ENCODE data around the gene HSPB6.

The HSPB6 gene

DNA sequence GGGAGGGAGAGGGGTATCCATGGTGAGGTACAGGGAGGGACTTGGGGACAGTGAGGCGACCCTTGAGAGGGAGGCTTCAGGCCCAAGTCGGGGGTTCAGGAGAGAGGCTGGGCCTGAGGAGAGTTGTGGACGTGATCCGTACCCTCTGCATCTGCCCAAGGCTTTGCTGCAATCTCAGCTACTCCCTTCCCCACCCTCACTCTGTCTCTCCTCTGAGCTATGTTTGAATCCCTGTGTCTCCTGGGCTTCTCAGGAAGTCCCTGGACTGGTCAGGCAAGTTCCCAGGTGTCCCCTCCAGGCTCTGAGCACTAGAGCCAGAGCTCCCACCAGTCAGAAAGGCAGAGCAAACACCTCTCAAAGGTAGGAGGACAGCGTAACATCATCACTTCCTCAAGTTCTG lies 6.7 kb downstream of the HSPB6 start:
- Histone ChIP-seq H3K36me3 (ENCODE audit: control insufficient read depth, insufficient read depth, low read length) (peaks cover 8% of the 10 kb centered on the region; the same call in 1 of the 2 replicates), H3K9ac (ENCODE audit: low read depth, low read length) (no peak overlapping the region), H3K4me3 (ENCODE audit: low read depth, low read length) (no peak overlapping the region), H3K4me1 (ENCODE audit: control insufficient read depth, insufficient read depth, low read length) (no peaks in the 10 kb centered on the region; the same call in 1 of the 2 replicates), H3K27ac (ENCODE audit: low read depth, low read length) (no peak overlapping the region), H3K9me3 (ENCODE audit: control insufficient read depth, insufficient read depth, low read length) (no peaks in the 10 kb centered on the region), H3K27me3 (ENCODE audit: control insufficient read depth, insufficient read depth, low read length) (peaks cover 2% of the 10 kb centered on the region; the same call in 1 of the 2 replicates)

DNA sequence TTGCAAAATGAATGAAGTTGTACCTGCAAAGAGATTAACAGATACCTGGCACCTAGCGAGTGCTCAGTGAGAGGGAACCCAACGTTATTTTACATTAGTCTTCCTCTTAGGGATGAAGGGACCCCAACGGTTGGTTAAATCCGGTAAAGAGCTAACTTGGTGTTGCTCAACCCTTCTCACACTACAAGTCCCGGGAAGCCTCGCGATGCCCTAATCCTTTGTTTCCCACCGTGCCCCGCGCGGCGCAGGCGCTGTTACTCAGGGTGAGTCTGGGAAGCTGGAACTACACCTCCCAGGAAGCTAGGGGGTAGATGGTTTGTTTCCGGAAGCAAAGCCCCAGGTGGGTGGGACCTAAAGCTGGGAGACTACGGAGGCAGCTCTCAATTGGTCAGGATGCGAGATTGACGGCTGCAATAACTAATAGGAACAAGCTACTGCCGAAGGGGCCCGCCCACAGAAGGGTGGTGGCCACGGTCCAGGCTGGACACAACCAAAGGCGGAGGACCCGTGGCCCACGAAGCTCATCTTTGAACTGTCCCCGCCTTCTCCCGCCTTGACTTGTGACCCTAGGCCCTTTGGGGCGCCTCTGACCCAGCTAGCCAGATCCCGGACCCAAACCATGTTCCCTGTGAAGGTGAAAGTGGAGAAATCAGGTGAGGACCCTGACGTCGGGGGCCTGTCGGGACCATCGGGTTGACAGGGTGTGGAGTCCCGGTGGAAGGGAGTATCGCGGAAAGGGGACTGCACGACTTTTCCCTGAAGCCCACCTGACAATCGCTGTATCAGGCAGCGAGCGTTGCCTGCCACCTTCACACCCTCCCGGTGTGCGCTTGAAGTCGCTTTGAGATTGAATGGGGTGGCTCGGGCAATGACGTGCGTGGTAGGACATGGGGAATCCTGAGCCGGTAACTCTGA lies 8.5 kb downstream of the HSPB6 start, which contains the start of gene LIN37:
TSS of gene LIN37 (plus strand) at position 471 of the 915 bp plus-strand sequence. CDS start at position 620, 149 bp downstream.
- no peaks in the 10 kb centered on the region for H3K9me3 ChIP-seq (ENCODE audit: control insufficient read depth, insufficient read depth, low read length)
- no peaks in the 10 kb centered on the region for H3K4me1 ChIP-seq (ENCODE audit: control insufficient read depth, insufficient read depth, low read length)
- H3K36me3 ChIP-seq (ENCODE audit: control insufficient read depth, insufficient read depth, low read length) = peaks cover 8% of the 10 kb centered on the region; the same call in 1 of the 2 replicates
- H3K9ac ChIP-seq (ENCODE audit: low read depth, low read length) = peak within 1 kb of the TSS; percentile 52; the same call in 1 of the 2 replicates
- peak within 1 kb of the TSS; percentile 65 for H3K27ac ChIP-seq (ENCODE audit: low read depth, low read length)
- H3K27me3 ChIP-seq (ENCODE audit: control insufficient read depth, insufficient read depth, low read length) = no peaks in the 10 kb centered on the region
- peak within 1 kb of the TSS; percentile 96 for H3K4me3 ChIP-seq (ENCODE audit: low read depth, low read length)

DNA sequence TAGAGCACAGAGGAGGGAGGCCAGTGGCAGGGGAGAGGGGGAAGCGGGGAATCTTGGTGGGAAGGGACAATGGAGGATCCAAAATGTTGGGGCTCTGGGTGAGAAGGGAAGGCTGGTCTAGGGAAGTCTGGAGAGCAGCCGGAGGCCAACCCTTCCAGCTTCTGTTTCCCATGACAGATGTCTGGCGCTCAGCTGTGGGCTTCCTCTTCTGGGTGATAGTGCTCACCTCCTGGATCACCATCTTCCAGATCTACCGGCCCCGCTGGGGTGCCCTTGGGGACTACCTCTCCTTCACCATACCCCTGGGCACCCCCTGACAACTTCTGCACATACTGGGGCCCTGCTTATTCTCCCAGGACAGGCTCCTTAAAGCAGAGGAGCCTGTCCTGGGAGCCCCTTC lies 10.3 kb downstream of the HSPB6 start:
- Histone ChIP-seq H3K9me3 (ENCODE audit: control insufficient read depth, insufficient read depth, low read length) (no peaks in the 10 kb centered on the region), H3K9ac (ENCODE audit: low read depth, low read length) (no peak overlapping the region), H3K4me1 (ENCODE audit: control insufficient read depth, insufficient read depth, low read length) (no peaks in the 10 kb centered on the region), H3K27ac (ENCODE audit: low read depth, low read length) (no peak overlapping the region), H3K4me3 (ENCODE audit: low read depth, low read length) (peak overlapping the region; percentile 75), H3K36me3 (ENCODE audit: control insufficient read depth, insufficient read depth, low read length) (no peaks in the 10 kb centered on the region; the same call in 1 of the 2 replicates), H3K27me3 (ENCODE audit: control insufficient read depth, insufficient read depth, low read length) (no peaks in the 10 kb centered on the region)

- Histone ChIP-seq H3K36me3 (ENCODE audit: control insufficient read depth, insufficient read depth, low read length) (no peaks in the 10 kb centered on the region; the same call in 1 of the 2 replicates), H3K4me3 (ENCODE audit: low read depth, low read length) (peak overlapping the region; percentile 75), H3K9ac (ENCODE audit: low read depth, low read length) (no peak overlapping the region; the same call in 1 of the 2 replicates), H3K4me1 (ENCODE audit: control insufficient read depth, insufficient read depth, low read length) (no peaks in the 10 kb centered on the region), H3K9me3 (ENCODE audit: control insufficient read depth, insufficient read depth, low read length) (no peaks in the 10 kb centered on the region), H3K27ac (ENCODE audit: low read depth, low read length) (peak overlapping the region; percentile 99), H3K27me3 (ENCODE audit: control insufficient read depth, insufficient read depth, low read length) (no peaks in the 10 kb centered on the region)
Measured at GRCh38 chr19:35746087-35746462, 10.8 kb downstream of the HSPB6 start.

DNA sequence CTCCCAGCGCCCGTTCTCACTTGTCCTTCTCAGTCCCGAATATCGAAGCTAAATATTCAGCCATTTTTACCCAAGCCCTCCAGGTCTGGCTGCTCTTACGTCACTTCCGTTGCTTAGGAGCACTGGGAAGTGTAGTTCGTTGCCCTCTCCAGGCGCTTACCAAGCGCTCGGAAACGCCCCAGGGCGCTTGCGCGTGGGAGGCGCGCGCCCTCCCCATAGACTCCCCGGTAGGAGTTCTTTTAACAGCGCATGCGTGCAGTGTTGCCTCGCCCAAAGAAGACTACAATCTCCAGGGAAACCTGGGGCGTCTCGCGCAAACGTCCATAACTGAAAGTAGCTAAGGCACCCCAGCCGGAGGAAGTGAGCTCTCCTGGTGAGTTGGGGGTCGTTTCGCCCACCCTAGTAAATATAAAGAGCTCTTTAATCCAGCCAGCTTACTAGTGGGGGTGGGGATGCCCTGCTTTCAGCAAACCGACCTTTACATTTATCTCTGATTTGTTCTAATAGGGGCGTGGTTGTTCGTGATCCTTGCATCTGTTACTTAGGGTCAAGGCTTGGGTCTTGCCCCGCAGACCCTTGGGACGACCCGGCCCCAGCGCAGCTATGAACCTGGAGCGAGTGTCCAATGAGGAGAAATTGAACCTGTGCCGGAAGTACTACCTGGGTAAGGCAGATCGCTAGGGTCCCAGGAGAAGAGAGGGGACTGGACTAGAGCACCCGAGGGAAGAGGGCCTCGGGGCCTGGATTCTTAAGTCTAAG lies 11.3 kb downstream of the HSPB6 start, which contains the start of the genes PSENEN and U2AF1L4:
TSS of gene PSENEN (plus strand) at position 324 of the 759 bp plus-strand sequence. CDS start at position 604, 280 bp downstream.
TSS of gene U2AF1L4 (minus strand) at position 91 of the 759 bp plus-strand sequence. CDS start at position 64, 27 bp downstream.
- H3K36me3 ChIP-seq (ENCODE audit: control insufficient read depth, insufficient read depth, low read length) = no peaks in the 10 kb centered on the region; the same call in 1 of the 2 replicates
- no peaks in the 10 kb centered on the region for H3K9me3 ChIP-seq (ENCODE audit: control insufficient read depth, insufficient read depth, low read length)
- H3K4me3 ChIP-seq (ENCODE audit: low read depth, low read length) = peak within 1 kb of the TSS; percentile 75
- peak within 1 kb of the TSS; percentile 75 for H3K9ac ChIP-seq (ENCODE audit: low read depth, low read length)
- peak within 1 kb of the TSS; percentile 99 for H3K27ac ChIP-seq (ENCODE audit: low read depth, low read length)
- H3K27me3 ChIP-seq (ENCODE audit: control insufficient read depth, insufficient read depth, low read length) = no peaks in the 10 kb centered on the region
- no peaks in the 10 kb centered on the region for H3K4me1 ChIP-seq (ENCODE audit: control insufficient read depth, insufficient read depth, low read length)

GRCh38 chr19:35744430-35745327 lies 12.2 kb downstream of the HSPB6 start:
- Histone ChIP-seq H3K9ac (ENCODE audit: low read depth, low read length) (peak overlapping the region; percentile 75), H3K27ac (ENCODE audit: low read depth, low read length) (peak overlapping the region; percentile 99), H3K4me1 (ENCODE audit: control insufficient read depth, insufficient read depth, low read length) (no peaks in the 10 kb centered on the region), H3K4me3 (ENCODE audit: low read depth, low read length) (peak overlapping the region; percentile 75), H3K27me3 (ENCODE audit: control insufficient read depth, insufficient read depth, low read length) (no peaks in the 10 kb centered on the region), H3K36me3 (ENCODE audit: control insufficient read depth, insufficient read depth, low read length) (no peaks in the 10 kb centered on the region; the same call in 1 of the 2 replicates), H3K9me3 (ENCODE audit: control insufficient read depth, insufficient read depth, low read length) (no peaks in the 10 kb centered on the region)

- no peak overlapping the region for H3K9ac ChIP-seq (ENCODE audit: low read depth, low read length)
- H3K36me3 ChIP-seq (ENCODE audit: control insufficient read depth, insufficient read depth, low read length) = peaks cover 4% of the 10 kb centered on the region
- H3K27ac ChIP-seq (ENCODE audit: low read depth, low read length) = no peak overlapping the region
- no peaks in the 10 kb centered on the region for H3K27me3 ChIP-seq (ENCODE audit: control insufficient read depth, insufficient read depth, low read length)
- no peaks in the 10 kb centered on the region for H3K4me1 ChIP-seq (ENCODE audit: control insufficient read depth, insufficient read depth, low read length)
- peak overlapping the region; percentile 75 for H3K4me3 ChIP-seq (ENCODE audit: low read depth, low read length)
- no peaks in the 10 kb centered on the region for H3K9me3 ChIP-seq (ENCODE audit: control insufficient read depth, insufficient read depth, low read length)
Measured at GRCh38 chr19:35743640-35744429, 13.0 kb downstream of the HSPB6 start.

- H3K36me3 ChIP-seq (ENCODE audit: control insufficient read depth, insufficient read depth, low read length) = peaks cover 20% of the 10 kb centered on the region
- H3K9ac ChIP-seq (ENCODE audit: low read depth, low read length) = no peak within 1 kb of the TSS
- no peaks in the 10 kb centered on the region for H3K27me3 ChIP-seq (ENCODE audit: control insufficient read depth, insufficient read depth, low read length)
- no peaks in the 10 kb centered on the region for H3K9me3 ChIP-seq (ENCODE audit: control insufficient read depth, insufficient read depth, low read length)
- peak within 1 kb of the TSS; percentile 96 for H3K27ac ChIP-seq (ENCODE audit: low read depth, low read length)
- H3K4me3 ChIP-seq (ENCODE audit: low read depth, low read length) = peak within 1 kb of the TSS; percentile 86; the same call in 1 of the 2 replicates
- H3K4me1 ChIP-seq (ENCODE audit: control insufficient read depth, insufficient read depth, low read length) = no peaks in the 10 kb centered on the region
Measured at GRCh38 chr19:35742121-35742724, 14.6 kb downstream of the HSPB6 start, which contains the start of gene IGFLR1. IGFLR1 (minus strand) TSS chr19:35742452; CDS start chr19:35741180, 1,272 bp downstream.

DNA sequence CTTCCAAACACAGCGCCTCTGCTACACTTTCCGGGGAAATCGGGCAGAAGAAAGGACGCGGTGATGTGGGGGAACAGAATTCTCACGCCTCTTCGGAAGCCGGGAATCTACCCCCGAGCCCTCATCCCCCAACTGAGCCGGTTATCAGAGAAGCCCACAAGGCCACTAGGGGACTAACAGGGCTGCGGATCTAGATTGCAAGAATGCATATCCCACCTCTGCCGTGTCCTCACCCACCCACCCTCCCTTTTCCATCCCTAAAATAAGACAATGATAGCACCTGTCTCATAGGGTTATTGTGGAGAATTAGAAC lies 15.7 kb downstream of the HSPB6 start:
- peak overlapping the region; percentile 47; the same call in 1 of the 2 replicates for H3K9ac ChIP-seq (ENCODE audit: low read depth, low read length)
- H3K36me3 ChIP-seq (ENCODE audit: control insufficient read depth, insufficient read depth, low read length) = peaks cover 31% of the 10 kb centered on the region
- H3K27me3 ChIP-seq (ENCODE audit: control insufficient read depth, insufficient read depth, low read length) = no peaks in the 10 kb centered on the region
- H3K4me3 ChIP-seq (ENCODE audit: low read depth, low read length) = peak overlapping the region; percentile 86
- H3K4me1 ChIP-seq (ENCODE audit: control insufficient read depth, insufficient read depth, low read length) = no peaks in the 10 kb centered on the region
- H3K27ac ChIP-seq (ENCODE audit: low read depth, low read length) = peak overlapping the region; percentile 96
- no peaks in the 10 kb centered on the region for H3K9me3 ChIP-seq (ENCODE audit: control insufficient read depth, insufficient read depth, low read length)
